ENCODE results near the gene UNC5CL. TPM values are rescaled to one million over a fixed set of nuclear protein-coding genes. Genes with fewer than 3 reads are reported as not detected.

The UNC5CL gene
- total RNA-seq, 4 donors from 2014 or later = 0.07 to 1.2 (median 0.37) TPM

DNA sequence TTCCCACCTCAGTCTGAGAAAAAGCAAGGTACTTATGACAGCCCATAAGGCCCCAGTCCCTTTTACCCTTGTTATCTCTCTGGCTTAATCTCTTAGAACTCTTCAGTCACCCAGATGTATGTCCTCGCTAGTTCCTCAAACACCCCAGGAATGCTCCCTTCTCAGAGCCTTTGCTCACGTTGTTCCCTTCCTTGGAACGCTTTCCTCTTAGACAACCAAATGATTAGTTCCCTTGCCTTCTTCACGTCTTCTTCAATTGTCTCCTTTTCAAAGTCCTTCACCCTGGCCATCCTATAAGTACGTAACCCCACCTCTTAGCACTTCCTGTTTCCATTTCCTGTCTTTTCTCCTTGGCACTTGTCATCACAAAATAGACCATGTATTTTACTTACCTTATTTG, 12.9 kb upstream of the UNC5CL start:
- H3K4me1 ChIP-seq = peaks cover 0 to 39% (median 0%) of the 10 kb centered on the region in 3 donors
- TF ChIP-seq POLR2A (IDR thresholded peaks at IDR 0.05) = no peak
- TF ChIP-seq EP300 (IDR thresholded peaks at IDR 0.05) = no peak
- TF ChIP-seq POLR2AphosphoS5 (IDR thresholded peaks at IDR 0.05) = no peak
- TF ChIP-seq, protein P1, sequence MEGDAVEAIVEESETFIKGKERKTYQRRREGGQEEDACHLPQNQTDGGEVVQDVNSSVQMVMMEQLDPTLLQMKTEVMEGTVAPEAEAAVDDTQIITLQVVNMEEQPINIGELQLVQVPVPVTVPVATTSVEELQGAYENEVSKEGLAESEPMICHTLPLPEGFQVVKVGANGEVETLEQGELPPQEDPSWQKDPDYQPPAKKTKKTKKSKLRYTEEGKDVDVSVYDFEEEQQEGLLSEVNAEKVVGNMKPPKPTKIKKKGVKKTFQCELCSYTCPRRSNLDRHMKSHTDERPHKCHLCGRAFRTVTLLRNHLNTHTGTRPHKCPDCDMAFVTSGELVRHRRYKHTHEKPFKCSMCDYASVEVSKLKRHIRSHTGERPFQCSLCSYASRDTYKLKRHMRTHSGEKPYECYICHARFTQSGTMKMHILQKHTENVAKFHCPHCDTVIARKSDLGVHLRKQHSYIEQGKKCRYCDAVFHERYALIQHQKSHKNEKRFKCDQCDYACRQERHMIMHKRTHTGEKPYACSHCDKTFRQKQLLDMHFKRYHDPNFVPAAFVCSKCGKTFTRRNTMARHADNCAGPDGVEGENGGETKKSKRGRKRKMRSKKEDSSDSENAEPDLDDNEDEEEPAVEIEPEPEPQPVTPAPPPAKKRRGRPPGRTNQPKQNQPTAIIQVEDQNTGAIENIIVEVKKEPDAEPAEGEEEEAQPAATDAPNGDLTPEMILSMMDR (IDR thresholded peaks at IDR 0.05) = no peak
- ATAC-seq = no peak
- no peak overlapping the region for H3K4me3 ChIP-seq
- no peaks in the 10 kb centered on the region for H3K36me3 ChIP-seq
- H3K9me3 ChIP-seq = no peaks in the 10 kb centered on the region
- WGBS, 2 donors (ENCODE audit: low coverage in 1 of 2) = 43 to 69% methylated on average over 5 of the region's 5 CpGs
- H3K27ac ChIP-seq = no peak overlapping the region
- no peaks in the 10 kb centered on the region for H3K27me3 ChIP-seq

DNA sequence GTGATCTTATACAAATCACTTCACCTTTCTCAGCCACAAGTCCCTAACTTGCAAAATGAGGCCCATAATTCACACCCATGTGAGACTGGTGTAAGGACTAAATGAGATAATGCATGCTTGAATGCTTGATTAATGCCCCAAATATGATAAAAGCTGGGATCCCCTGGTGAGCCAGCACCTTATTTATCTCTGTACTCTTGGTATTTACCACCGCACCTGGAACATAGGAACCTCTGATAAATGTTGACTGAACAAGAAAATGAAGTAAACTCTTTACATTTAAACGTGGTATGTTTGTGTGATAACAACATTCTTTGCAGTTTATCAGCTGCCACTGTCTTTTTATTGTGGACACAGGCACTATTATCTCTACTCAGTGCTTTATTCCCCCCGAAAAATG, 11.5 kb upstream of the UNC5CL start:
- Histone ChIP-seq H3K4me1 (peaks cover 0 to 25% (median 0%) of the 10 kb centered on the region in 3 donors), H3K36me3 (no peaks in the 10 kb centered on the region), H3K9me3 (no peaks in the 10 kb centered on the region), H3K4me3 (no peak overlapping the region), H3K27me3 (no peaks in the 10 kb centered on the region), H3K27ac (no peak overlapping the region)
- 55 to 85% methylated on average over 3 of the region's 3 CpGs for WGBS, 2 donors (ENCODE audit: low coverage in 1 of 2)
- no peak for TF ChIP-seq EP300 (IDR thresholded peaks at IDR 0.05)
- TF ChIP-seq, protein P1 (IDR thresholded peaks at IDR 0.05) = no peak
- TF ChIP-seq POLR2AphosphoS5 (IDR thresholded peaks at IDR 0.05) = no peak
- TF ChIP-seq POLR2A (IDR thresholded peaks at IDR 0.05) = no peak
- ATAC-seq = no peak

GRCh38 chr6:41049955-41050354, 10.9 kb upstream of the UNC5CL start:
- no peak overlapping the region for H3K4me3 ChIP-seq
- peaks cover 0 to 19% (median 0%) of the 10 kb centered on the region in 3 donors for H3K4me1 ChIP-seq
- H3K9me3 ChIP-seq = no peaks in the 10 kb centered on the region
- no peak overlapping the region for H3K27ac ChIP-seq
- no peaks in the 10 kb centered on the region for H3K36me3 ChIP-seq
- no peaks in the 10 kb centered on the region for H3K27me3 ChIP-seq
- ATAC-seq = no peak
- WGBS, 2 donors (ENCODE audit: low coverage in 1 of 2) = 74 to 80% methylated on average over 5 to 7 of the region's 7 CpGs
- no peak for TF ChIP-seq POLR2A (IDR thresholded peaks at IDR 0.05)
- TF ChIP-seq, protein P1 (IDR thresholded peaks at IDR 0.05) = no peak

DNA sequence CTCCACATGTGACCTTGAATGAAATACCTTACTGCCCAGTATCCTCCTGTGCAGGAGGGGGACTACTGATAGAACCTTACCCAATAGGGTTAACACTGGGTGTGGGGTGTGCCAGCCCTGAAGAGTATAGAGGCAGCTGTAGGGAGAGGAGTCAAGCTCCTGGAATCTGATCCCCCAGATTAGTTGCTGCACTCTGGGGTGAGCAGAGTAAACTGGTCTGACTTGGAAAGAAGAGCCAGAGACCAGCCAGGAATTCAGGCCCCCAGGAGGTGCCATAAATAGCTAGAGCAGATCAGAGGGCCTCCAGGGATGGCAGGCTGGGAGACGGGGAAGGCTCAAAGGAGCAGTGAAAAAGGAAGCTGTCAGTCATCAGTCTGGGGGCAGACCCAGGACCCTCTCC, 10.5 kb upstream of the UNC5CL start:
- no peaks in the 10 kb centered on the region for H3K36me3 ChIP-seq
- peaks cover 0 to 15% (median 0%) of the 10 kb centered on the region in 3 donors for H3K4me1 ChIP-seq
- H3K27ac ChIP-seq = no peak overlapping the region
- 56% methylated on average over 1 of the region's 1 CpG; no CpG with 5 or more reads in 1 of the 2 donors for WGBS, 2 donors (ENCODE audit: low coverage in 1 of 2)
- H3K9me3 ChIP-seq = no peaks in the 10 kb centered on the region
- no peak for ATAC-seq
- TF ChIP-seq POLR2AphosphoS5 (IDR thresholded peaks at IDR 0.05) (no peak), POLR2A (IDR thresholded peaks at IDR 0.05) (no peak), EP300 (IDR thresholded peaks at IDR 0.05) (no peak)
- TF ChIP-seq, protein P1 (IDR thresholded peaks at IDR 0.05) = no peak
- no peaks in the 10 kb centered on the region for H3K27me3 ChIP-seq
- no peak overlapping the region for H3K4me3 ChIP-seq

Data from gastroesophageal sphincter (tissue), 4 donors.